T-helper 2 cell treated with Interferon-gamma antibody and Interleukin-4, amounts not matched to agents 5 μg/mL and 100 μg/mL, for 36 hours (primary cell): ENCODE data around the gene ANKRD27.
"Not testable (repeated sequence)": the region's sequence is repeated elsewhere in the genome, so short reads cannot be mapped to it uniquely, and the experiment has no call there.

Source experiments
- DNase-seq: peaks from one replicate; pipeline ENCODE4 v3.0.0; 2021; ENCODE audit warnings: low spot score
- H3K27ac Mint-ChIP-seq: one replicate; pipeline ENCODE4 v1.8.0; 2021; ENCODE audit warnings: mild to moderate bottlenecking, mixed read lengths
- H3K27me3 Mint-ChIP-seq: one replicate; pipeline ENCODE4 v1.8.0; 2021; ENCODE audit warnings: low read depth, mixed read lengths
- H3K36me3 Mint-ChIP-seq: one replicate; pipeline ENCODE4 v1.8.0; 2021; ENCODE audit warnings: low read depth, mixed read lengths
- H3K4me1 Mint-ChIP-seq: one replicate; pipeline ENCODE4 v1.8.0; 2021; ENCODE audit warnings: low read depth, mixed read lengths
- H3K4me3 Mint-ChIP-seq: one replicate; pipeline ENCODE4 v1.8.0; 2022; ENCODE audit warnings: mild to moderate bottlenecking, moderate library complexity, mixed read lengths
- H3K9me3 Mint-ChIP-seq: one replicate; pipeline ENCODE4 v1.8.0; 2021; ENCODE audit warnings: mixed read lengths

ANKRD27 gene

DNA sequence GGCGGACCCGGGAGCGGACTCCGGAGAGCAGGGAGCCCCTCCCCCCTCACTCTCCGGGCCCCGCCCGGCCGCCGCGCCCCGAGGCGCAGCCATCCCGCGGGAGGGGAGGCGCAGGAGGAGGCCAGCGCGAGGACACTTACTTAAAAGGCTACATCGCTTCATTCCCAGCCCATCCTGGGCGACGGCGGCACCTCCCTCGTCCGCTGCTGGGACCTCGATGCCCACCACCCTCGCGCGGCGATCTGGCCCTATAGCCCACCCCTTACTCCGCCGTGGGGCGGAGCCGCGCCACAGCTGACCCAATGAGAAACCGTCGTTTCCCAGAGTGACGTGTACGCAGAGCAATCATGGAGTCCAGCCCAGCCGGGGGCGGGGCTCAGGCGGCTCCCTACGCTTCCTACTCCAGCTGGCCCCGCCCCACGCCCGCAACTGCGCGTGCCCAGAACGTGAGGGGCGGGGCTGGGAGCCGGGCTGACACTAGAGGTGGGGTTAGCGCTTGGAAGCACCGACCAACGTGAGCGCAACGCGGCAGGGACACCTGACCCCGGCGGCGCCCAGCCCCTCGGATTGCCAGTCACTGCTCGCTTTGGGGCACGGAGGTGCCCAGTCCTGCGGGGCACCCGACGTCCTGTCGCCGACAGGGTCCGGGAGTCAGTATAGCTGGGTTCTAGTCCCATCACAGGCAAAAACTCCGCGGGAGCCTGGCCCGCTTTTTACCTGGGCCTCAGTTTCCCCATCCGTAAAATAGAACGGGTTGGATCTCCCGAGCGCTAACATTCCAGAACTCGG is at the start of gene ANKRD27:
Gene ANKRD27 (minus strand): TSS at position 250 of the 789 bp plus-strand sequence. CDS start 16,165 bp downstream, outside the sequence.
- Mint-ChIP-seq H3K27ac (peak within 1 kb of the TSS; percentile 92), H3K27me3 (peaks cover 20% of the 10 kb centered on the region), H3K9me3 (no peaks in the 10 kb centered on the region), H3K36me3 (peaks cover 9% of the 10 kb centered on the region), H3K4me3 (peak within 1 kb of the TSS; percentile 97), H3K4me1 (peaks cover 26% of the 10 kb centered on the region)
- peak; percentile 98 for DNase-seq

DNA sequence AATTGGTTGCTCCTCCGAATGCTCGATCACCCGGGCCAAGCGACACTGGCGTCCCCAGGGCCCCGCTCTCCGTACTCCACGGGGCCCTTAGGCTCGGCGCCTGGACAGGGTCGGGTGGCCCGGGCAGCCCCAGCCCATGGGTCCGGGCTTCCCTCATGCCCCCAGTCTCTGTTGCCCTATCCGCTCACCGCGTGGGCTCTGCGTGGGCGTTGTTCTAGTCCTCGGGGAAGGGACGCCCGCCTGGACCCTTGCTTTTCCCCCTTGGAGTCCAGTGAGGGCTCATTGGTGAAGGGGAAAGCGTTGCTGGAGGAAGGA is 45.9 kb upstream of the ANKRD27 start:
- Mint-ChIP-seq H3K4me1 (no peaks in the 10 kb centered on the region), H3K27me3 (no peaks in the 10 kb centered on the region), H3K4me3 (no peak overlapping the region), H3K36me3 (peaks cover 3% of the 10 kb centered on the region), H3K9me3 (no peaks in the 10 kb centered on the region), H3K27ac (no peak overlapping the region)
- no peak for DNase-seq

DNA sequence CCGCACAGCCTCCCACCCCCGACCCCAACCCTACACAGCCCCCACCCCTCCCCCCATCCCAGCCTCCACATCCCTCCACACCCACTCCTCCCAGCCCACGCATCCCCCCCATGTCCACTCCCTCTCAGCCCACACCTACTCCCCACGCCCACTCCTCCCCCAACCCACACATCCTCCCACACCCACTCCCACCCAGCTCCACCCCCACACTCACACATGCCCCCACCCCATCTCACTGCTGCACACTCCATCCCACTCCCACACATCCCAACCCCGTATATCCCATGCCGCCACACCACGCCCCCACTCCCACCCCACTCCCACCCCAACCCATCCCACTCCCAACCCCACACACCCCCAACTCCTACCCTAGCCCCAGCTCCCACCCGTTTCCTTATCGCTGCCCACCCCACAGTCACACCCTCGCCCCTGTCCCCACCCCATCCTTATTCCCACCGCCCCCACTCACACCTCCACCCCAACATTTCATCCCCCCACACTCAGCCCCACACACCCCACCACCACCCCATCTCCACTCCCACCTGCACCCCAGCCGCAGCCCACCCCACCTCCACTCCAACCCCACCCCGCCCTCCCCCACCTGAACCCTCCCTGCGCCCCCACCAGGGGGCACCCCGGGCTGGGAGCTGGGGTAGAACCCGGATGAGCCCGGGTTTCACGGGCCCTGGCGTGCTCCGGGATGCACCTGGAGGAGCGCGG is 45.4 kb upstream of the ANKRD27 start:
- Mint-ChIP-seq H3K4me3 (no peak overlapping the region), H3K4me1 (no peaks in the 10 kb centered on the region), H3K36me3 (peaks cover 3% of the 10 kb centered on the region), H3K27ac (no peak overlapping the region), H3K27me3 (no peaks in the 10 kb centered on the region), H3K9me3 (no peaks in the 10 kb centered on the region)
- DNase-seq, result no peak

DNA sequence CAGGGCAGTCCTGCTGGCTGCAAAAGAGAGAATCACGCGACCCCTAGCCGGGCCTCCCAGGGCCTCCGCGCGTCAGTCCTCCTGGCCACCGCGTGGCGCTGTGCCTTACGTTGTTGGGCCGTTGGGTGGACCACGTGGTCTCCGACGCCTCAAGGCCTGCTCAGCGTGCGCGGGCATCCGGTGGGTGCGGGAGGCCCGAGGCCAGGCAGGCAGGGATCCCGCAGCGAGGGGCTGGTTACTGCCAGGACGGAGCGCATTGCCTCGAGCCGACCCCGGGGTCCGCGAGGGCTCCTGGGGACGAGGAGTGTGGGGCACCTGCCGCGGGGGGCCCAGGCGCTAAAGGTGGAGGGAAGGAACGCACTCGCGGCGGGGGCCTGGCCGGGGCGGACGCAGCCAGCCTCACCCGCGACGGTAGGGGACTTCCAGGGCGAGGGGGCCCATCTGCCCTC is 44.7 kb upstream of the ANKRD27 start, which contains the start of gene TDRD12:
Gene TDRD12 (plus strand): TSS at position 157 of the 449 bp plus-strand sequence. CDS start 306 bp downstream, outside the sequence.
- Mint-ChIP-seq H3K27ac (no peak within 1 kb of the TSS), H3K4me3 (no peak within 1 kb of the TSS), H3K36me3 (peaks cover 8% of the 10 kb centered on the region), H3K27me3 (no peaks in the 10 kb centered on the region), H3K4me1 (no peaks in the 10 kb centered on the region), H3K9me3 (no peaks in the 10 kb centered on the region)
- DNase-seq, result no peak

DNA sequence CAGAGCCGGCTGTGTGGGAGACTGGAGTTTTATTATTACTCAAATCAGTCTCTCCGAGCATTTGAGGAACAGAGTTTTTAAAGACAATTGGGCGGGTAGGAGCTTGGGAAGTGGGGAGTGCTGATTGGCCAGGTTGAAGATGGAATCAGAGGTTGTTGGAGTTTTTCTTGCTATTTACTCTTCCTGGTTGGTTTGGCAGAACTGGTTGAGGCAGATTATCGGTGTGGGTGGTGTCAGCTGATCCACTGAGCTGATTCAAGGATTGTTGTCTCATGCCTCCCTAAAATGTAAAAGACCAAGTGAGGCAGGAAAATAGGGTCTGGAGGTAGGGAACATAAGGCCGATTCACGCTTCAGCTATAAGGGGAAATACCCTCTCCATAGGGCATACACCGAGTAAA is 43.3 kb upstream of the ANKRD27 start:
- Mint-ChIP-seq H3K36me3 (peaks cover 16% of the 10 kb centered on the region), H3K27me3 (no peaks in the 10 kb centered on the region), H3K9me3 (no peaks in the 10 kb centered on the region), H3K4me3 (no peak overlapping the region), H3K27ac (no peak overlapping the region), H3K4me1 (no peaks in the 10 kb centered on the region)
- DNase-seq, result no peak

DNA sequence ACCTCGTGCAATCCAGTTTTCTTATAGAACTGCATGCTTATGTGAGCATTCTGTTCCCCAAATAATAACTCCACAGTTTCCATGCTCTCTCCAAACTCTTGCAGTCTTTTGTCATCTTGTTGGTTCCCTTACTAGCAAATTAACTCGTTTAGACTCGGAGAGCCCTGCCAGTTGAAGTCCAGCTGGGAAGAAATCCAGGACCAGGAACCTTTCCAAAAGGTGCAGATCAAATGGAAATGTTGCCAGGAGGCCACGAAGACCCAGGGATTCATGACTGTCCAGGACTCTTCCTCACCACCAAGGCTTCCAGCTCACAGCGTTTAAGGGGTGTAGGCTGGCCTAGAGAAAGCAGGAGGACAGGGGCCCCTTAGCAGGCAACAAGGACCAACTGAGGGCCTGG is 42.5 kb upstream of the ANKRD27 start:
- Mint-ChIP-seq H3K9me3 (no peaks in the 10 kb centered on the region), H3K4me3 (no peak overlapping the region), H3K27me3 (no peaks in the 10 kb centered on the region), H3K36me3 (peaks cover 22% of the 10 kb centered on the region), H3K27ac (no peak overlapping the region), H3K4me1 (no peaks in the 10 kb centered on the region)
- no peak for DNase-seq

DNA sequence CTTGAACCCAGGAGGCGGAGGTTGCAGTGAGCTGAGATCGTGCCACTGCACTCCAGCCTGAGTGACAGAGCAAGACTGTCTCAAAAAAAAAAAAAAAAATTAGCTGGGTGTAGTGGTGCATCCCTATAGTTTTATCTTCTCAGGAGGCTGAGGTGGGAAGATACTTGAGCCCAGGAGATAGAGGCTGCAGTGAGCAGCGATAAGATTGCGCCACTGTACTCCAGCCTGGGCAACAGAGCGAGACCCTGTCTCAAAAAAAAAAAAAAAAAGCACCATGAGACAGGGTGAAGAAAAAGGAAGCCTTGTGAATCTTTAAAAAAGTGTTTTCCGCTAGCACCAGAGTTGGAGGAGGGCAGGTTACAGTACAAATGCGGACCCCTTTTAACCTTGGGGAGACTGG is 41.2 kb upstream of the ANKRD27 start:
- not testable (repeated sequence) for H3K27me3 Mint-ChIP-seq, H3K9me3 Mint-ChIP-seq, H3K4me3 Mint-ChIP-seq, DNase-seq, H3K27ac Mint-ChIP-seq, H3K4me1 Mint-ChIP-seq
- peaks cover 27% of the 10 kb centered on the region for H3K36me3 Mint-ChIP-seq

DNA sequence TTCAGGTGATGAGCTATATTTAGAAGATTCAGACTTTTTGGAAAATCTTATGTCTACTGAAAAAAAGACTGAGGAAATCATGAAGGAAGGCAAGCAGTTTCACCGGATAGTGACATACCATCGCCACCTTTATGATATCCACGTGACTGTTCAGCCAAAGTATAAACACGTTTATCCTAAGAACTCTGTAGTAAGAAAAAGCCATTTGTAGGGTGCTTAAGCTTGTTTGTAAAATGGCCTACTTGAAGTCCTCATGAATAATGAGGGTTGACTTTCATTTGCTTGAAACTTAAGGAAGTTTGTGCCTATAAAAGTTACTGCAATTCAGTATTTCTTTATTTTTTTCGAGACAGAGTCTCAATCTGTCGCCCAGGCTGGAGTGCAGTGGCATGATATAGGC is 36.8 kb upstream of the ANKRD27 start:
- H3K27me3 Mint-ChIP-seq, result no peaks in the 10 kb centered on the region
- no peaks in the 10 kb centered on the region for H3K9me3 Mint-ChIP-seq
- peaks cover 52% of the 10 kb centered on the region for H3K36me3 Mint-ChIP-seq
- peaks cover 10% of the 10 kb centered on the region for H3K4me1 Mint-ChIP-seq
- no peak overlapping the region for H3K27ac Mint-ChIP-seq
- DNase-seq, result no peak
- no peak overlapping the region for H3K4me3 Mint-ChIP-seq

DNA sequence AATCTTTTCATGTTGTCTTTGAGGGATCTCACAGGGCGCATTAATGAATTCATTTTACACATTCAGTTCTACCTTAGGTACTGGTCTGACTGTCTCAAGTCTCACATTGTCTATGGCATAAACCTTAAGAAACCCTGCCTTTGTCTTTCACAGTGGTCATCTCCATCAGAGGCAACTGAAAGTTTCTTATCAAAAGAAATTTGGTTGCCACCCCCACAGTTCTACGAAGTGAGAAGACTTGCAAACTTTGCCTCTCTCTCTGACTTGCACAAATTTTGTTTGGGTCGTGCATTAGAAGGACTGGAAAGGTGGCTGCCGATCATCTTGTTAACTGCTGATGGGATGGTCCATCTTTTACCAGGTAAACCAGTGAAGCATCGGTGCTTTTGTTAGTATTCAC is 34.1 kb upstream of the ANKRD27 start:
- Mint-ChIP-seq H3K4me1 (peaks cover 11% of the 10 kb centered on the region), H3K36me3 (peaks cover 64% of the 10 kb centered on the region), H3K9me3 (peaks cover 9% of the 10 kb centered on the region), H3K4me3 (no peak overlapping the region), H3K27ac (peak overlapping the region; percentile 54), H3K27me3 (no peaks in the 10 kb centered on the region)
- no peak for DNase-seq

DNA sequence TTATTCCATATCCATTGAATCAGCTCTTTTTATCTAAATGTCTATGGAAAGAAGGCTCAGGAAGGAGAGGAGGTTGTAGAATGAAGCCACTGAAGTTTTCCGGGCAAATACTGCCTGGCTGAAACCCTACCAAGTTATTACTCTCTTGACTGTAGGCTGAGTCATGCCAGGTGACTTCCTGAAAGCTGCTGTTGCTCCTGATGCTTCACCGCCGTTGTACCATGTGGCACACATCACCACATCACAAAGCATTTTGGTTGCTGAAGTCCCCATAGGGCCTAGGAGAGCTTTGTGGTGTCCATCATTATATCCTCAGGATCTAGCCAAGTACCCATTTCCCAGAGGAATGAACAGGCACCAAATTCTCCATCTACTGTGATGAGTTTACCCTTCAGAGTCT is 33.5 kb upstream of the ANKRD27 start:
- peak overlapping the region; percentile 54 for H3K27ac Mint-ChIP-seq
- peaks cover 13% of the 10 kb centered on the region for H3K9me3 Mint-ChIP-seq
- H3K36me3 Mint-ChIP-seq, result peaks cover 65% of the 10 kb centered on the region
- H3K4me1 Mint-ChIP-seq, result peaks cover 11% of the 10 kb centered on the region
- DNase-seq, result peak; percentile 20
- H3K4me3 Mint-ChIP-seq, result no peak overlapping the region
- H3K27me3 Mint-ChIP-seq, result no peaks in the 10 kb centered on the region

DNA sequence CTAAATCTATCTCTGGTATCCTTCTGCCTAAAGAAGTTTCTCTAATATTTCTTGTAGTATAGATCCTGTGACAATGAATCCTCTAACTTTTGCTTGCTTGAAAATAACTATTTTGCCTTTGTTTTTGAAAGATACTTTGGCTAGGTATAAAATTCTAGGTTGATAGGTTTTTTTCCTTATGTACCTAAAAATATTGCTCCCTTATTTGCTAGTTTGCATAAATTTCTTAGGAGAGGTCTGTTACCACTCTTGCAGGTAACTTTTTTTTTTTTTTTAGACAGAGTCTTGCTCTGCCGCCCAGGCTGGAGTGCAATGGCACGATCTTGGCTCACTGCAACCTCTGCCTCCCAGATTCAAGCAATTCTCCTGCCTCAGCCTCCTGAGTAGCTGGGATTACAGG is 29.0 kb upstream of the ANKRD27 start:
- Mint-ChIP-seq H3K36me3 (peaks cover 82% of the 10 kb centered on the region), H3K4me1 (peaks cover 12% of the 10 kb centered on the region), H3K9me3 (peaks cover 26% of the 10 kb centered on the region)
- not testable (repeated sequence) for H3K27ac Mint-ChIP-seq, DNase-seq, H3K4me3 Mint-ChIP-seq, H3K27me3 Mint-ChIP-seq

DNA sequence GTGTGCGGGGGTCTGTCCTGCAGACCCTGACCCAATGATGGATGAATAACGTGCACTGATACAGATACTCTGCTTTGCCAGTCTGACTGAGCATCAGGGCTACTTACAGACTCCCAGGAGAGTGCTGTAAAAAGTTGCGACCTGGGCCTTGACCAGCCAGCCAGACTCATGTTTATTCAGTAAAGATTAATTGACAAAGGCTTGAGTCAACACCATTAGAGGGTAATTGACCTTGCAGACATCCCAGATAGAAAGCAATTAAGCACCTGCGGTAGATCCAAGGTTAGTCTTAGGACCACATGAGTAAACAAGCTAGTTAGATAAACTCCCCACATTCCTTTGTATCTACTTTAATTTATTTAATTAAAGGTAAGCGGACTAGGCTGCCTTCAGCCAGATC is 27.0 kb upstream of the ANKRD27 start:
- Mint-ChIP-seq H3K9me3 (peaks cover 26% of the 10 kb centered on the region), H3K36me3 (peaks cover 85% of the 10 kb centered on the region), H3K27me3 (no peaks in the 10 kb centered on the region), H3K4me1 (peaks cover 11% of the 10 kb centered on the region), H3K27ac (no peak overlapping the region), H3K4me3 (no peak overlapping the region)
- DNase-seq, result no peak

DNA sequence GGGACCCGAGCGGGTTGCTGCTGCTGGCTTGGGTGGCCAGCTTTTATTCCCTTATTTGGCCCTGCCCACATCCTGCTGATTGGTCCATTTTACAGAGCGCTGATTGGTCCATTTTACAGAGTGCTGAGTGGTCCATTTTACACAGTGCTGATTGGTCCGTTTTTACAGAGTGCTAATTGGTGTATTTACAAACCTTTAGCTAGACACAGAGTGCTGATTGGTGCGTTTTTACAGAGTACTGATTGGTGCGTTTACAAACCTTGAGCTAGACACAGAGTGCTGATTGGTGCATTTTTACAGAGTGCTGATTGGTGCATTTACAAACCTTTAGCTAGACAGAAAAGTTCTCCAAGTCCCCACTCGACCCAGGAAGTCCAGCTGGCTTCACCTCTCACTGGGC is 25.1 kb upstream of the ANKRD27 start:
- H3K27ac Mint-ChIP-seq, H3K27me3 Mint-ChIP-seq, DNase-seq, H3K4me3 Mint-ChIP-seq: not testable (repeated sequence)
- Mint-ChIP-seq H3K4me1 (peaks cover 13% of the 10 kb centered on the region), H3K9me3 (peaks cover 21% of the 10 kb centered on the region), H3K36me3 (peaks cover 81% of the 10 kb centered on the region)

DNA sequence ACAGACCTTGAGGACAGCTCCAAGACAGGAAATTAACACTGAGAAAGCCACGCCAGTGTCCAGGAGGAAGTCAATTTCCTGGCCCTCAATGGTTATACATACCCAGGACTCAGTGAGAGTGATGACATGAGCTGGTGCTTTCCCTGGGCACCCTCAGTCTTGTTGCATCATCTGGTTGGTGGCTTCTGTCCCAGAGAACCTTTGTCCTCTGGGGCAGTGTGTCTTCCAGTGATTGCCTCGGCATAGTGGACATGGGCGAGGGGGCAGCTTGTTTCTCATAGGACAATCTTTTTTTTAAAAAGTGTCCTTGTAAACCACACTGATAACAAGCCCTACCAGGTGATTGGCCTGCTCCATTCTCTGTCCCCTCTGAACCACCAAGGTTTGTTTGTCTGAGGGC is 21.8 kb upstream of the ANKRD27 start:
- not testable (repeated sequence) for H3K27me3 Mint-ChIP-seq, H3K27ac Mint-ChIP-seq, H3K4me3 Mint-ChIP-seq, H3K9me3 Mint-ChIP-seq, DNase-seq
- H3K4me1 Mint-ChIP-seq, result peaks cover 37% of the 10 kb centered on the region
- peaks cover 76% of the 10 kb centered on the region for H3K36me3 Mint-ChIP-seq
